Measurements from ENCODE around the gene C10orf105.
A peak's percentile ranks its signal among the peaks of the same experiment; 100 is the strongest.

C10orf105 gene

GRCh38 chr10:71751515-71752224 is 32.1 kb upstream of the C10orf105 start:
- DNase-seq = no peak

- no peak for DNase-seq
Observed at GRCh38 chr10:71750986-71751385, 31.4 kb upstream of the C10orf105 start.

- no peak for DNase-seq
Observed at GRCh38 chr10:71750124-71750841, 30.7 kb upstream of the C10orf105 start.

- no peak for DNase-seq
Observed at GRCh38 chr10:71749396-71749795, 29.8 kb upstream of the C10orf105 start.

- peak; percentile 85 for DNase-seq
Observed at GRCh38 chr10:71748671-71749191, 29.2 kb upstream of the C10orf105 start.

- DNase-seq = no peak
Observed at GRCh38 chr10:71747551-71748523, 28.3 kb upstream of the C10orf105 start.

GRCh38 chr10:71747039-71747531 is 27.5 kb upstream of the C10orf105 start:
- DNase-seq = no peak

GRCh38 chr10:71746344-71747037 is 26.9 kb upstream of the C10orf105 start:
- peak; percentile 62 for DNase-seq

- no peak for DNase-seq
Observed at GRCh38 chr10:71745664-71746250, 26.2 kb upstream of the C10orf105 start.

- no peak for DNase-seq
Observed at GRCh38 chr10:71744897-71745663, 25.5 kb upstream of the C10orf105 start.

- DNase-seq = no peak
Observed at GRCh38 chr10:71743866-71744265, 24.3 kb upstream of the C10orf105 start.

- no peak for DNase-seq
Observed at GRCh38 chr10:71743089-71743838, 23.7 kb upstream of the C10orf105 start.

- peak; percentile 53 for DNase-seq
Observed at GRCh38 chr10:71742301-71743088, 22.9 kb upstream of the C10orf105 start.

GRCh38 chr10:71741671-71742070 is 22.1 kb upstream of the C10orf105 start:
- no peak for DNase-seq

GRCh38 chr10:71741029-71741428 is 21.5 kb upstream of the C10orf105 start:
- no peak for DNase-seq

- peak; percentile 42 for DNase-seq
Observed at GRCh38 chr10:71740069-71740653, 20.6 kb upstream of the C10orf105 start.

GRCh38 chr10:71739358-71739900 is 19.9 kb upstream of the C10orf105 start:
- no peak for DNase-seq

GRCh38 chr10:71737834-71738197 is 18.2 kb upstream of the C10orf105 start:
- no peak for DNase-seq
